Epithelial cell of proximal tubule (primary cell): ENCODE data around the gene ANKS1A. TPM values are rescaled to one million over a fixed set of nuclear protein-coding genes. Genes with fewer than 3 reads are reported as not detected.

Source experiments
- DNase-seq: peaks from one replicate; pipeline ENCODE4 v3.0.0-alpha.2; 2011; ENCODE audit warnings: low read depth
- H3K4me3 ChIP-seq: 2 replicates; pipeline ENCODE4 v1.5.1; 2011; ENCODE audit warnings: low read depth, mild to moderate bottlenecking, low read length
- CTCF ChIP-seq: conservative IDR thresholded peaks from 2 replicates; pipeline ENCODE4 v1.5.1; 2012; ENCODE audit warnings: low read depth, mild to moderate bottlenecking, low read length
- total RNA-seq: library from RNA; depleted of rRNA; stranded (reverse); fragments of >200 nt; gene quantifications from 2 replicates; pipeline ENCODE4 v1.2.3, GENCODE V29; 2015

Gene ANKS1A
- total RNA-seq, 1 donor from 2014 or later: 17.4 TPM

GRCh38 chr6:35028781-35029769 lies 140.0 kb downstream of the ANKS1A start:
- no peak for TF ChIP-seq CTCF
- H3K4me3 ChIP-seq: no peak overlapping the region
- no peak for DNase-seq

GRCh38 chr6:35030099-35030498 lies 141.0 kb downstream of the ANKS1A start:
- DNase-seq: no peak
- no peak overlapping the region for H3K4me3 ChIP-seq
- no peak for TF ChIP-seq CTCF

DNA sequence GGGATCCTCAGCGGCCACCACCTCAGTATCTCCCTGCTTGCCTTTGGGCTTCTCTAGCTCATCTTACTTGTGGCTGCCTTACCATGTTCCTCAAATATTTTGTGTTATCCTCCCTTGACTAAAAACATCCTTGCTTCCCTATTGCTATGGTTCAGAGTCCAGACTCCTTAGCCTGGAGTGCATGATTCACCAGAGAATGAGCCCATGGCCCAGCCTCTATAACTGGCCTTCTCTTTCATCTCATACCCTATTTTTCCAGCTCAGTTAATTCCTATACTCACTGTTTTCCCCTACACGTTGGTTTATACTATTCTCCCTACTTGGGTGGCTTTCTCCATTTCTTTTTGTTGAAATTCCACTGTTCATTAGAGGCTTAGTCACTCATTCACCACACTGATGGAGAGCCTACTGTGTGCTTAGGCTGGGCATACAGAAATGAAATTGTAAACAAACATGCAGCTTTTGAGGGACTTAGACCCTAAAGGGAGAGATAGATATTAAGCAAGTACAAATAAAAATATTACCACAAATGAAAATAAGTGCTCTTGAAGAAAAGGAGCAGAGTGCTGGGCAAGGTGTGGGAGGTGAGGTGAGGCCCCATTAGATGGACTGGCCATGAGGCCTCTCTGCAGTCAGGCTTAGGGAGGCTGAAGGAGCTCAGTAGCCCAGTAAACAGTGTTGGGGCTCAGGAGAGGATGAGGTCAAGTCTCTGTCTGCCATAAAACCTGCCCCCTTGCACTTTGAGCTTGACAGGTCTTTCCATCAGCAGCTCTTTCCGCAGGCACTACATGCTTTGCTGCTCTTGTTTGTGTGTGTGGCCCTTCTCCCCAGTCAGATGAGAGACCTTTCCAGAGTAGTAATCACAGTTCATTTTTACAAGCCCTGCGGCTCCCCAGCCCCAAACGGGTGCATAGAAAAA lies 142.8 kb downstream of the ANKS1A start:
- H3K4me3 ChIP-seq: no peak overlapping the region
- no peak for DNase-seq
- no peak for TF ChIP-seq CTCF

DNA sequence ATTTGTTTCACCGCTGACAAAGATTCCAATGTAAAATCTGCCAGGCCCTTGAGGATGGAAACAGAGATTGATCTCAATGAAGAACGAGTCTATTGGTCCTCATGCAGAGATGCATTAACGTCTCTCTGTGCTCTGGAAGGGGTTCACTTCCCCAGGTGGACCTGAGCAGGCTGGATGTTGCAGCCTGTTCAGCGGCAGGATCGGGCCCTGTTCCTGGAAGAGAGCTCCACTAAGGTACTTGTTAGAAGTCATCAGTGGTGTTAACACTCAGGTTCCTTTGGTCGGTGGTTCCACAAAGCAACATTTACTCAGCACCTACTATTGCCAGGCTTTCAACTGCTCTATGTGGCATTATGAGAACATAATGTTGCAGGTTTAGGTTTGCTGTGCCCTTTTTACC lies 144.6 kb downstream of the ANKS1A start:
- TF ChIP-seq CTCF: no peak
- no peak overlapping the region for H3K4me3 ChIP-seq
- DNase-seq: no peak

GRCh38 chr6:35034411-35035191 lies 145.5 kb downstream of the ANKS1A start:
- no peak overlapping the region for H3K4me3 ChIP-seq
- no peak for TF ChIP-seq CTCF
- DNase-seq: no peak

DNA sequence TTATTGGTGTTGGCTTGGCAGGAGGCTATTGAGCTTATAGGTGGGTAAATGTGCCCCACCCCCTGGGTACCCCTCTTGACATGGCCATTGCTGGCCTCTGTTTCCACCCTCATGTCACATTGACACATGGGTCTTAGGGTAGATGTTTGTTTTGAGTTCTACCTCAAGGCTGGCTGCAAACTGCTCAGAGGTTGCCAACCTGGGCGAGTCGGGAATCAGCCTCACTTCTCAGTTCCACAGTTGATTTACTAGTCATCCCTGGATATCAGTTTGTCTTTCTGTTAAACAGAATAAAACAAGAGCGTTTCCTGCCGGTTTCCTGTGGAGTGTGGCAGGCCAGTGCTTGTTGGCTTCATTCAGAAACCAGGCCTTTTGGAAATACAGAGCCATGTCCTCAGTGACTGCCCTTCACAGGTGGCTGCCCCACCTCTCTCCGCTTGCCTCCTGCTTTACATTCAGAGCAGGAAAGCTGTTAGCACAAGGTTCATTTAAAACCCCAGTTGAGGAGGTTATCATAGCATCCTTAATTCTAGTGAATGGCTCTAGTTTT lies 146.5 kb downstream of the ANKS1A start:
- no peak for DNase-seq

More for the DNA sequence above, 146.5 kb downstream of the ANKS1A start:
- no peak for TF ChIP-seq CTCF
- no peak overlapping the region for H3K4me3 ChIP-seq
